GM12891 (cell line): ENCODE measurements around the gene ZAR1.

Experiments
- POLR2A ChIP-seq: IDR thresholded peaks from 2 replicates; pipeline ENCODE4 v1.6.1; 2011; ENCODE audit warnings: low read depth, low read length, control low read depth
- POLR2AphosphoS5 ChIP-seq: IDR thresholded peaks from 2 replicates; pipeline ENCODE4 v1.6.1; 2011; ENCODE audit warnings: low read depth, low read length, control low read depth
- TAF1 ChIP-seq: IDR thresholded peaks from 2 replicates; pipeline ENCODE4 v1.6.1; 2011; ENCODE audit warnings: low read depth, low read length, control low read depth

DNA sequence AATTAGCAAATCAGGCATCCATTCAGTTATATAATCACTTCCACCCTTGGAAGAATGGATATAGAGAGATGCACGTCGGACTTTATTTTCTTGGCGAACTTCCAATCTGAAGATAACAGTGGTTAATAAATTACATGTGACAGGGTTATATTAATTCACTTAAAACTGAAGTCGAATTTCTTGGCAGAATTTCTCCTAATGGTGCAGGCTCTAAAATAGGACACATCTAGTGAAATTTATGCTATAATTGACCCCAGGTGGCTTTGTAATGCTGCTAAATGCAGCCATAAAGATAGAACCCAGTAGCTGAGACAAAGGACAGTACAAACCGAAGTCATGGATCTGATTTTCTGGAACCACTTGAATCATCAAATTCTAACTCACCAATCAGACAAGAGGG, 27.7 kb upstream of the ZAR1 start:
- TF ChIP-seq POLR2AphosphoS5: no peak
- TF ChIP-seq POLR2A: no peak
- no peak for TF ChIP-seq TAF1
